ENCODE data around the gene ENDOV. TPM values are rescaled to one million over a fixed set of nuclear protein-coding genes. Genes with fewer than 3 reads are reported as not detected.

The ENDOV gene
- total RNA-seq, 4 donors from 2014 or later = 9.5 to 33.3 (median 18.5) TPM

DNA sequence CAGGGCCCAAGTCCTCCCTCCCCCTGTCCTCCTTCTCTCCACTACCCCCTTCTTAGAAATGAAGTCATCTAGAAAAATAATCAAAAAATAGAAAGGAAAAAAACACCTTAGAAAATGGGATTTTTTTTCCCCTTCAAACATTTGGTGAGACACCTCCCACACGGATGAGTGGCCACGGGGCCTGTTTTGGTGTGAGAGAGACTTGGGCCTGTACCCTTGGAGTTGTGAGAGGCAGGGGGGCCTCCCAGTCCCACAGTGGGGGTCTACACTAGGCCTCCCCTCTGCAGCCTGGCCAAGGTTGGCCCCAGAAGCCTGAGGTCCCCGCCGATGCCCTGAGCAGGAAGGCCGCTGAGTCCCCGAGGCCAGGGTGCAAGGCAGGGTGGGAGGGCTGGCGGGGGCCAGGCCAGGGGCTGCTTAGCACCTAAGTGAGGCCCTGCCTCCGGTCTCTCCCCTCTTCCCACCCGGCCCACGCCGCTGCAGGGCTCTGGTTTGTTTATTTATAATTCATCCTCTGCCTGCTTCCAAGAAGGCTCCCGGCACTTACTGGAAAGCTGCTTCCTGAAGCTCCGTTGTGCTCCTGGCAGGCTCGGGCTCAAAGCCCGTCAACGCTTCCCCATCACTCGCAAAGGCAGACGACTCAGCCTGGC, 35.1 kb downstream of the ENDOV start:
- Histone ChIP-seq H3K9me3 (no peaks in the 10 kb centered on the region), H3K4me3 (no peak overlapping the region), H3K27ac (peak overlapping the region in 1 of 2 donors; percentile 53), H3K27me3 (no peaks in the 10 kb centered on the region), H3K36me3 (no peaks in the 10 kb centered on the region), H3K4me1 (peaks cover 0 to 3% of the 10 kb centered on the region in 2 donors)
- TF ChIP-seq, protein P1, sequence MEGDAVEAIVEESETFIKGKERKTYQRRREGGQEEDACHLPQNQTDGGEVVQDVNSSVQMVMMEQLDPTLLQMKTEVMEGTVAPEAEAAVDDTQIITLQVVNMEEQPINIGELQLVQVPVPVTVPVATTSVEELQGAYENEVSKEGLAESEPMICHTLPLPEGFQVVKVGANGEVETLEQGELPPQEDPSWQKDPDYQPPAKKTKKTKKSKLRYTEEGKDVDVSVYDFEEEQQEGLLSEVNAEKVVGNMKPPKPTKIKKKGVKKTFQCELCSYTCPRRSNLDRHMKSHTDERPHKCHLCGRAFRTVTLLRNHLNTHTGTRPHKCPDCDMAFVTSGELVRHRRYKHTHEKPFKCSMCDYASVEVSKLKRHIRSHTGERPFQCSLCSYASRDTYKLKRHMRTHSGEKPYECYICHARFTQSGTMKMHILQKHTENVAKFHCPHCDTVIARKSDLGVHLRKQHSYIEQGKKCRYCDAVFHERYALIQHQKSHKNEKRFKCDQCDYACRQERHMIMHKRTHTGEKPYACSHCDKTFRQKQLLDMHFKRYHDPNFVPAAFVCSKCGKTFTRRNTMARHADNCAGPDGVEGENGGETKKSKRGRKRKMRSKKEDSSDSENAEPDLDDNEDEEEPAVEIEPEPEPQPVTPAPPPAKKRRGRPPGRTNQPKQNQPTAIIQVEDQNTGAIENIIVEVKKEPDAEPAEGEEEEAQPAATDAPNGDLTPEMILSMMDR (IDR thresholded peaks at IDR 0.05) = no peak
- no peak for TF ChIP-seq POLR2A (IDR thresholded peaks at IDR 0.05)
- intact Hi-C loops (cut with DNase I; ENCODE audit: low total_unique reads) = no loop called here
- DNase-seq = no peak

DNA sequence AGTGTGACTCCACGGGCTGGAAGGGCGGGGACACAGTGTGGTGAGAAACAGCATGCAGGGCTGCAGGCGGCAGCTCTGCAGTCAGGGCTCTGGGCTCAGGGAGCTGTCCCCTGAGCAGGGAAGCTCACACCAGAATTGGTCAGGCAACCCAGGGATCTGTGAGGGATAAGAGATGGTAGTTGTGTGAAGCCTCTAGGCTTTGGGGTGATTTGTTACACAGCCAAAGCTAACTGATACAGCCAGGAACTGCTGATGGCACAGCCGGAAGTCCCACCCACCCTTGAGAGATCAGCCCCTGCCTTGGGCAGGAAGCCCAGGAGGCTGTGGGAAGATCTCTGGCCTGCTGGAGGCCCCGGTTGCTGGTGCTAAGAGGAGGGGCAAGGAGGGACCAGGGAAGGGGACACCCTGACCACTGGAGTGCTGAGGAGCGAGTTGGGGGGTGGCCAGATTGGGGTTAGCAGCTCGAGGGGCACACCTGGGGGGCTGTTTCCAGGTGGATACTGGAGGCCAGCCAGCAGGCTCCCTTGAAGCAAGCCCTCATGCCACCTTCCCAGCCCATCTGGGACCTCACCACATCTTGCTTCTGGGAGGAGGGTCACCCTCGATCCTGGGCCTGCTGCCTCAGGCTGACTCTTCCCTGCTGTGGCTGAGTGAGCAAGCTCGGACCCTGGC, 36.3 kb downstream of the ENDOV start:
- Histone ChIP-seq H3K27ac (no peak overlapping the region), H3K36me3 (no peaks in the 10 kb centered on the region), H3K27me3 (no peaks in the 10 kb centered on the region), H3K9me3 (no peaks in the 10 kb centered on the region), H3K4me1 (peaks cover 0 to 3% of the 10 kb centered on the region in 2 donors), H3K4me3 (no peak overlapping the region)
- intact Hi-C loops (cut with DNase I; ENCODE audit: low total_unique reads) = no loop called here
- no peak for TF ChIP-seq POLR2A (IDR thresholded peaks at IDR 0.05)
- TF ChIP-seq, protein P1 (IDR thresholded peaks at IDR 0.05) = no peak
- DNase-seq = no peak

DNA sequence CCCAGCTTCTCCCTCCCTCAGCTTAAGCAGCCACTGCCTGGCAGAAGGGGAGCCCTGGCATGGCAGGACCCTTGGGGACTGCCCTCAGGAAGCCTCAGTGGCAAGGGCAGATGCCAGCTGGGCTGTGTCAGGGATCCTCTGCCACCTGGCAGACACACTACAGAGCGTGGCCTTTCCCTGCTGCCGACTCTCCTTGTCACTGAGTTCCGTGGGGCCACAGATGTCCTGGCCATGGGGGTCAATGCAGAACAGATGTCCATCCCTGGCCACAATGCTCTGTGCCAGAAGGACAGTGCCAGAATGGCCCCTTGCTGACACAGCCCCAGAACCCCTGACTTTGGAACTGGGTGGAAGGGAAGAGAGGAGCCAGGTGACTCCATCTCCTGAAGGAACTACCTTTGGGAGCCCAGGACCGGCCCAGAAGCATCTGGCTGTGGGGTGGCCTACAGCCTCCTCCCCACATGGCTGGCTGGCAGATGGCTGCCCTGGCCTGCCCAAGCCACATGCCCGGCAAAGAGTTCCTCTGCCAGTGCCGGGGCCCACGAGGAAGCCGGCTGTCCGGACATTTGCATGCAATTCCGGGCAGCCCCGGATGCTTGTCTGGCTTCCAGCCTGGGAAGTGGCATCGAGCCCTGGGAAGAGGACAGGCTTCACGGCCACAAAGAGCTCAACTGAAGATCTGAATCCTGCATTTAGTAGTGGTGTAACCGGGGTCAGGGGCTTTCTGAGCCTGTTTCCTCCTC, 37.4 kb downstream of the ENDOV start:
- Histone ChIP-seq H3K36me3 (no peaks in the 10 kb centered on the region), H3K4me1 (peaks cover 0 to 3% of the 10 kb centered on the region in 2 donors), H3K27ac (no peak overlapping the region), H3K4me3 (no peak overlapping the region), H3K27me3 (no peaks in the 10 kb centered on the region), H3K9me3 (no peaks in the 10 kb centered on the region)
- no peak for DNase-seq
- TF ChIP-seq, protein P1 (IDR thresholded peaks at IDR 0.05) = no peak
- no peak for TF ChIP-seq POLR2A (IDR thresholded peaks at IDR 0.05)
- intact Hi-C loops (cut with DNase I; ENCODE audit: low total_unique reads) = no loop called here

DNA sequence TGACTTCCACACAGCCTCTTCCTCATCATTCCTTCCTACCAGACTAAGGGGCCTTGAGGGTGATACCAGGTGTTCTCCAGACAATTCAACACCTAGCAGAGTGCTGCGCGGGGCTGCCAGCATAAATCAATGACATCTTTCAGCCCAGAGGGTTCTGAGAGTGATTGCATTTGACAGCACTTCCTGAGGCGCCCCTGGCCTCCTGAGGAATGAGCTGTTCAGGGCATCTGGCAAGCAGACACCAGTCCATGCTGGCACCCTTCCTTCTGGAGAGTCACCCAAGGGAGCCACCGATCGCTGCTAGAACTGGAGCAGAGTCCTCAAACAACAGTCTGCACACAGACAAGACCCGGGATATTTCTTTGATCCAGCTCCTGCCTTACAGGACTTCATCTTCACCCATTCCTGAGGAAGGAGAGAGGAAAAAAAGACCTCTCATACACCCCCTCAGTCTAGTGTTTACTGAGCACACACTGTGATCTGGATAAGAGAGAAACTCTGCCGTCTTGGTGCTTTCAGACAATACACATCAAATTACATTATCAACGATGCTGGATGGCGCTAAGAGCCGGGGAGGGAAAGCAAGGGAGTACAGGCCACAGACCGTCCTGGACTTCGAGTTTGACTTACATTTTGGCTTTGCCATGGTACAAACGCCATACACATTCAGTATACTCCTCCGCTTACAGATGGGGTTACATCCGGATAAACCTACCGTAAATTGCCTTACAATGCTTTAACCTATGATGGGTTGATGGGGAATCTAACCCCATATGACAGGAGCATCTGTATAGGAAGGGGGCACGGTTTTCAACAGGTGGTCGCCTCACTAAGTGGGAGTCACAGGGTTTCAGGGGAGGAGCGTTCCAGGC, 38.4 kb downstream of the ENDOV start:
- intact Hi-C loops (cut with DNase I; ENCODE audit: low total_unique reads) = no loop called here
- no peak for TF ChIP-seq POLR2A (IDR thresholded peaks at IDR 0.05)
- TF ChIP-seq, protein P1 (IDR thresholded peaks at IDR 0.05) = no peak
- Histone ChIP-seq H3K27me3 (no peaks in the 10 kb centered on the region), H3K4me3 (no peak overlapping the region), H3K27ac (no peak overlapping the region), H3K4me1 (peaks cover 0 to 3% of the 10 kb centered on the region in 2 donors), H3K36me3 (no peaks in the 10 kb centered on the region), H3K9me3 (no peaks in the 10 kb centered on the region)
- DNase-seq = no peak

All from uterus (tissue), 4 donors.